Measurements from ENCODE around the gene MYO1E.

Gene MYO1E

GRCh38 chr15:59208613-59209249, 163.9 kb downstream of the MYO1E start:
- no peak for DNase-seq (ENCODE audit: extremely low read depth, low read depth)
- no peak for TF ChIP-seq CTCF (IDR thresholded peaks at IDR 0.05; ENCODE audit: low read depth, low read length, missing control alignments)
- H3K4me3 ChIP-seq (replicated peaks; ENCODE audit: low read depth, low read length): no peak overlapping the region

- no peak within 1 kb of the TSS for H3K4me3 ChIP-seq (replicated peaks; ENCODE audit: low read depth, low read length)
Observed at GRCh38 chr15:59206623-59207183, 166.0 kb downstream of the MYO1E start, which contains the start of gene LDHAL6B. Gene LDHAL6B (plus strand): TSS chr15:59206843. CDS start chr15:59206941, 98 bp downstream.

GRCh38 chr15:59205839-59206622, 166.6 kb downstream of the MYO1E start:
- no peak for DNase-seq (ENCODE audit: extremely low read depth, low read depth)
- no peak for TF ChIP-seq CTCF (IDR thresholded peaks at IDR 0.05; ENCODE audit: low read depth, low read length, missing control alignments)
- H3K4me3 ChIP-seq (replicated peaks; ENCODE audit: low read depth, low read length): no peak overlapping the region

More at GRCh38 chr15:59206623-59207183, 166.0 kb downstream of the MYO1E start, which contains the start of gene LDHAL6B:
- no peak for TF ChIP-seq CTCF (IDR thresholded peaks at IDR 0.05; ENCODE audit: low read depth, low read length, missing control alignments)
- DNase-seq (ENCODE audit: extremely low read depth, low read depth): no peak

GRCh38 chr15:59203657-59204056, 169.0 kb downstream of the MYO1E start:
- no peak for TF ChIP-seq CTCF (IDR thresholded peaks at IDR 0.05; ENCODE audit: low read depth, low read length, missing control alignments)
- DNase-seq (ENCODE audit: extremely low read depth, low read depth): no peak
- no peak overlapping the region for H3K4me3 ChIP-seq (replicated peaks; ENCODE audit: low read depth, low read length)

- H3K4me3 ChIP-seq (replicated peaks; ENCODE audit: low read depth, low read length): no peak overlapping the region
- TF ChIP-seq CTCF (IDR thresholded peaks at IDR 0.05; ENCODE audit: low read depth, low read length, missing control alignments): no peak
Observed at GRCh38 chr15:59203008-59203407, 169.7 kb downstream of the MYO1E start.

GRCh38 chr15:59200560-59200959, 172.1 kb downstream of the MYO1E start:
- DNase-seq (ENCODE audit: extremely low read depth, low read depth): no peak
- TF ChIP-seq CTCF (IDR thresholded peaks at IDR 0.05; ENCODE audit: low read depth, low read length, missing control alignments): no peak
- H3K4me3 ChIP-seq (replicated peaks; ENCODE audit: low read depth, low read length): no peak overlapping the region

More at GRCh38 chr15:59203008-59203407, 169.7 kb downstream of the MYO1E start:
- no peak for DNase-seq (ENCODE audit: extremely low read depth, low read depth)
